MM.1S (cell line): ENCODE results near the gene EFCAB6.

Experiments used
- CTCF ChIP-seq: fragments of 300-600 bp; sonication (generic); IDR thresholded peaks from 2 replicates; pipeline ENCODE4 v1.5.1; 2016; ENCODE audit warnings: antibody characterized with exemption, low read length, mixed read lengths
- EZH2 ChIP-seq: fragments of 300-600 bp; sonication (generic); optimal IDR thresholded peaks from 2 replicates; pipeline ENCODE3; 2017; ENCODE audit warnings: low read depth, mild to moderate bottlenecking, antibody characterized with exemption, low read length, mixed read lengths

GRCh38 chr22:43820651-43821305 lies 8.7 kb upstream of the EFCAB6 start:
- TF ChIP-seq CTCF = no peak
- TF ChIP-seq EZH2 = no peak
